ENCODE measurements around the gene COX7B.
"Not testable (repeated sequence)": the region's sequence is repeated elsewhere in the genome, so short reads cannot be mapped to it uniquely, and the experiment has no call there.

The COX7B gene

GRCh38 chrX:77899081-77899828, at the start of gene COX7B:
TSS of gene COX7B (plus strand) at chrX:77899468. CDS start at chrX:77899554, 86 bp downstream.
- DNase-seq = peak; percentile 97

DNA sequence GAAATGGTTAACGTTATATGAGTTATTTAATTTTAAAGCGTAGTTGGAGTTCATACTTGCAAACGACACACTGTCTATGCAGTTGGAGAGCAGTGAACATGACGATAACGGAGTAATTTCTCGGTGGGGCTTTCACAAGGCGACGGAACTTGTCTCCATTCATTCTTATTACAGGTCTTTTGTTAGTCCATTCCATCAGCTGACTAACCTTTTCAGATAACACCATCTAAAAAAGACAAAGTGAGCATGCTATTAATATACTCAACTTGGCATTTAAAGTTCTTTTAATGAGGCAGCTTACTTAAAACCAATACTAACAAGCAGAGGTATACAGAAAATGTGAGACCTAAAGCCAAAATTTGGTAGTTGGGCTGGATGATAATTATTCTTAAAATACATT, 23.9 kb upstream of the COX7B start:
- DNase-seq = no peak

DNA sequence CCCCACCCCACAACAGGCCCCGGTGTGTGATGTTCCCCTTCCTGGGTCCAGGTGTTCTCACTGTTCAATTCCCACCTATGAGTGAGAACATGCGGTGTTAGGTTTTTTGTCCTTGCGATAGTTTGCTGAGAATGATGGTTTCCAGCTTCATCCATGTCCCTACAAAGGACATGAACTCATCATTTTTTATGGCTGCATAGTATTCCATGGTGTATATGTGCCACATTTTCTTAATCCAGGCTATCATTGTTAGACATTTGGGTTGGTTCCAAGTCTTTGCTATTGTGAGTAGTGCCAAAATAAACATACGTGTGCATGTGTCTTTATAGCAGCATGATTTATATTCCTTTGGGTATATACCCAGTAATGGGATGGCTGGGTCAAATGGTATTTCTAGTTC, 17.9 kb upstream of the COX7B start:
- DNase-seq = not testable (repeated sequence)

DNA sequence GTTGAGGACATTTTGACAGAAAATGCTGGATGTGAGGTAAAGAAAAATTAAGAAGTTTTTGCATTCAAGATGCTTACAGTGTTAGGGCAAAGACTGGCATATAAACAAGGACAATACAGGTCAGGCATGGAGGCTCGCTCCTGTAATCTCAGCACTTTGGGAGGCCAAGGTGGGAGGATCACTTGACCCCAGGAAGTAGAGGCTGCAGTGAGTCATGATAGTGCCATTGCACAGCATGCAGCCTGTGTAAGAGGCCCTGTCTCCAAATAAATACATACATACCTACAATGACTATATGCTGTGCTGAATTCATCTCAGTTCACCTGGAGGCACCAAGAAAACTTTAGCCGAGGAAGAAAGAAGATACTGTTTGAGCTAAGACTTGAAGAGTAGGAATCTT, 6.4 kb upstream of the COX7B start:
- DNase-seq = no peak

DNA sequence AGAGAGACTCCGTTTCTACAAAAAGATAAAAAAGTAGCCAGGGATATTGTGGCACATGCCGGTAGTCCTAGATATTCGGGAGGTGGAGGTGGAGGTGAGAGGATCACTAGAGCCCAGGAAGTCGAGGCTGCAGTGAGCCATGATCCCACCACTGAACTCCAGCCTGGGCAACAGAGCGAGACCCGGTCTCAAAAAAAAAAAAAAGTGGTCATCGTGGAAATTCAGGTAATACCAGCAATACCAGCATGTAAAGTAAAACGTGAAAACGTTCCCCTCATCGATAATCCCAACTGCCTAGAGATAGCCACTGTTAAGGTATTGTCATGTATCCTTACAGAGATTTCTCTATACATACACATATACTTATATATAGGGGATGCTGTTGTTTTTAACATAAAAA, 5.6 kb upstream of the COX7B start:
- DNase-seq = no peak

DNA sequence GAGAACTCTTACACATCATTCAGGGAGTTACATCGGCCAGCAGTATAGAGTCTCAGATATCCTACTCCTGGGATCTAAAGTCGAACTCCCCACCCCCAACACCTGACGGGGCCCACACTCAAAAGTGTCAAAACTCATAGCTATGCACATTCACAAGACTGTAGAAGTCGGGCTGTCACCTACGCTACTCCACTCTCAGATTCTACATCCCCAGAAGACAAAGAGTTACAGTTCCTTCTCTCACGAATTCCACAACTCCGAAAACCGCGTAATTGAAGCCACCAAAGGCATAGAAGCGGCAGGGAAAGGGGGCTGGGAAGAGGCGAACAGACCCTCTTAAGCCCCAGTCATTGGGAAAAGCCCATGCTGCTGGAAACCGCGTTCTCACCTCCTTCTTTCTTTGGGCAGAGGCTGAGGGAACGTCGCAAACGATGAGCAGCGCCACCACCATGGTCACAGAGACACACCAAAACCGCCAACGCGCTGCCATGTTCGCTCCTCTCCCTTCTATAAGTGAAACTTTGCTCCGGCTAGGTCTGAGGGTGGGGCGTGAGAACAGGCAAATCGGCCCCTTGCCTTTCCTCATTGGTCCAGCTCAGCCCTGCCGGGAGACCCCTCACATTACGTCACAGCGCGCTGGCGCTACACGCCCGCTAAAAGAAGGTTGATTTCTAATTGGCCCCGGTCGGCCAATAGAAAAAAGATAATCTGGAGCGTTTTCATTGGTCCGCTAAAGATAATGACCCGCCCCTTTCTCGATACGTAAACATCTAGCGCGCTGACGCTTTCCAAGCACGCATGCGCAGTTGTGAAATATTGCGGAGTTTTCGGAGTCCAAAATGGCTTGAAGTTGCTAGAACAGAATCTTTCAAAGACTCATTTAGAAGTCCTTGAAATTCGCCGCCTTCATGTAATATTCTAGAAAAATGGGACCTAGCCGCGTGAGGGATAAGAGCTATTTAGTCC, 4.1 kb upstream of the COX7B start, which contains the start of gene MAGT1:
MAGT1 (minus strand) TSS at position 515 of the 966 bp plus-strand sequence; CDS start at position 490, 25 bp downstream.
- peak; percentile 97 for DNase-seq

GRCh38 chrX:77900688-77901087, 1.4 kb downstream of the COX7B start:
- no peak for DNase-seq

GRCh38 chrX:77901506-77901905, 2.2 kb downstream of the COX7B start:
- DNase-seq = no peak

GRCh38 chrX:77910108-77910840, 11.0 kb downstream of the COX7B start, which contains the start of gene ATP7A:
TSS of gene ATP7A (plus strand) at chrX:77910693. CDS start at chrX:77971642, 60,949 bp downstream.
- DNase-seq = peak; percentile 89

DNA sequence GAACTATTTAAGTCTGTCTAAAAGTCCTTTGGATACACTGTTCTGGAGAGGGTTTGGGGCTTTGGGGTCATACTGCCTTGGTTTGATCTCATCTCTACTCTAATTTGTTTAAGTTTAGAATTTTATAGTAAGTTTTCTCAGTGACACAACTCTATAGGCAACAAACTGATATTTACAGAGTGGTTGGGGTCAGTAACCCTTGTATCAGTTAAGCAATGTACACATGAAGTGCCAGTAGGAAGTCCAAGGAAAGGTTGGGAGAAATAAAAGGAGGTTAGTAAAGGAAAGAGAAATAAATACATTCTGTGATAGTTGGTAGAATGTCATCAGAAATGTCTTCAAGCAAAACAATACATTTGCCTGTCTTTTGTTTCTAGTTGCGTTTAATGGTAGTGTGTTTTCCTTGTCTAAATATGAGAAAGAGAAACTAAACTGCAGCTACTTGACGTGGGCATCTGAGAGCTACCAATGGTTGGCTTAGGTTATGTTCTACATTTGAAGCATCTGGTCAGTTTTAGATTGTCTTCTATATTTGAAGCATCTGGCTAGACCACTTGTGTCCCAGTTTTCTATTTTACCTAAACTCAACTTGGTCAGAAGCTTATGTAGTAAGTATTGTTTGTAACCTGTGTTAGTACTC, 18.1 kb downstream of the COX7B start:
- DNase-seq = no peak

DNA sequence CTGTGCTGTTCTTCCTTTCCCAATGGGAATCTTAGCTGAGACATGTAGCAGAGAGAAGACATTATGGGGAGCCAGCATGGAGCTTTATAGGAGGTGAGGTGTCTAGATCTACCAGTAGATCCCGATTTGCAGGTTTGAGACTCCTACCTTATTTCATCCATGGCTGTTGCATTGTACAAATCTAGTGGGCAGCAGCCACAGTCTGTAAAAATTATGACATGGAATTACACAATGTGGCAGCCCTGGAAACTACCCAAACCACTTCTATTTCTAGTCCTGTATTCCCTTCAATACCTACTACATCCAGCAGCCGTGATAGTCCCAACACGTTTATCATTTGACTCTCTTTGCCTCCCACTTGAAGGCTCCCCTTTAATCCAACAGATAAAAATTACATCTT, 19.3 kb downstream of the COX7B start:
- DNase-seq = no peak

GRCh38 chrX:77919370-77919769, 20.1 kb downstream of the COX7B start:
- not testable (repeated sequence) for DNase-seq

DNA sequence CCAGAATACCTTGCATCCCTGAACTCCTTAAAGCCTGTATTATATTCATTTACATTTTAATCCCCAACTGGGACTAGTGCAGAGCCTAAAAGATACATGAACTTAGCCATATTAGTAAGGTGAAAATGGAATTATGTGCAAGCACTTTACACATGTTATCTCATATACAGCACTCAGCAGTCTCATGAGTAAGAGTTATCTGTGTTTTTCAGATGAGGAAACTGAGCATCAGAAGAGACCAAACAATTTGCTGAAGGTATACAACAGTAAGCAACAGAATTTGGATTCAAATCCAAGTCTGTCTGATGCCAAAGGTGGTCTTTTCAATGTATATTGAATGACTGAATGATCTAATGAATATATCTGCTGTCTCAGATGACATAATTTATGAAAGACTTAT, 23.5 kb downstream of the COX7B start:
- DNase-seq = no peak

GRCh38 chrX:77924320-77924859, 25.1 kb downstream of the COX7B start:
- DNase-seq = no peak

DNA sequence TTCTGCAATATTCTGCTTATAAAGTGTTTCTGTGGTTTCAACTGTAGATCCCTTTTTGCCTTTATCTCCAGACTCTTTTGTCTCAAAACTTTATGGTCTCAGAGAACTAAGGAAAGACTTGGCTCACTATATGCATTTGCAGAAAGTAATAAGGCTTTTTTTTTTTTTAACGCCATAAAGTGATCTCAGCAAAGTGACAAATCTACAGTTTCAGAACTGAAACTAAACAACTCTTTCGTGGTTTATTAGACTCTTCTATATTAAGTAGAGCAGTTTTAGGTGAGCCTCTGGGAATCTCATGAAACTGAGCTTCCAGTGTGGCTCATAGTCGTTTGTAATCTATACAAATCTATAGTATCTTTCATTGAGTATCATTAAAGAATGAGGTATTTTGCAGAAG, 26.5 kb downstream of the COX7B start:
- no peak for DNase-seq

GRCh38 chrX:77930581-77930980, 31.3 kb downstream of the COX7B start:
- DNase-seq = no peak

- no peak for DNase-seq
These were observed 36.6 kb downstream of the COX7B start for GRCh38 chrX:77935886-77936285.

GRCh38 chrX:77936299-77936698, 37.0 kb downstream of the COX7B start:
- no peak for DNase-seq

DNA sequence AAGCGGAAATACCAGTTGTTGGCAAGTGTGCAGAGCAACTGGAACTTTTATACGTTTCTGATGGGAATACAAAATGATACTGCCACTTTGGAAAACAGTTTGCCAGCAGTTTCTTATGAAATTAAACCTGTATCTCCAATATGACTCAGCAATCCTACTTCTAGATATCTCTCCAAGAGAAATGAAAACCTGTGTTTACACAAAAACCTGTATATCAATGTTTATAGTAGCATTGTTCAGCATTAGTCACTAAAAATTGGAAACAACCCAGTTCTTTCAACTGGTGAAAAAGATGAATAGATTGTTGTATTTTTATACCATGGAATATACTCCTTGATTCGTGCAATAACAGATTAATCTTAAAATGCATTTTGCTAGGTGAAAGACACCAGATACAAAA, 38.0 kb downstream of the COX7B start:
- peak; percentile 12 for DNase-seq

- DNase-seq = no peak
These were observed 38.9 kb downstream of the COX7B start for GRCh38 chrX:77938083-77938680.

GRCh38 chrX:77945031-77945430, 45.8 kb downstream of the COX7B start:
- not testable (repeated sequence) for DNase-seq

All from fibroblast of skin of right quadriceps (primary cell).